ENCODE results near the gene SH2D1A. TPM values are rescaled to one million over a fixed set of nuclear protein-coding genes. Genes with fewer than 3 reads are reported as not detected.

SH2D1A gene
- total and polyA plus RNA-seq, 2 of the 4 experiments (the other 2 are of a cell fraction), result not detected

DNA sequence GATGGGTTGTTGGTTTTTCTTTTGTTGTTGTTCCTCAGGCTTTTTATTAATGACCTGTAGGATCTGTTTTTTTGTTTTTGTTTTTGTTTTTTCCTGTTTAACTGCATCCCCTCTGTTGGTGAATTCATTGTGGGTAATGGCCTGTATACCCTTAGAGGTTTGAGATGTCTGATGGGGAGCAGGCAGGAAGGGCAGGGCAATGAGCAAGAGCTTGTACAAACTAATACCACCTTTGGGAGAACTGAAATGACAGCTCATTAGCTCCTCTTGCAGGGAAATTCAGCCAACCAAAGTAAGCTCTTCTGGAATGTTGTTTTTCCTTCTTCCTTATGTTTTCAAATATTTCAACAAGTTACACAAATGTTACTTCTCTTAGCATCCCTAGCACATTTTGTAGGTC, 23.4 kb downstream of the SH2D1A start:
- CTCF ChIA-PET, result interaction anchor here (0.6 kb wide), 1 partner anchor 49 kb away, joined by 3 read pairs; no protein-coding TSS in a partner anchor
- Histone ChIP-seq H2BK120ac (ENCODE audit: low read depth, low read length) (no peak overlapping the region), H3K4me2 (ENCODE audit: low read depth, low read length) (no peak overlapping the region)

More for the DNA sequence above, 23.4 kb downstream of the SH2D1A start:
- Histone ChIP-seq H3K4ac (ENCODE audit: low read depth, low read length) (no peak overlapping the region), H3K23ac (ENCODE audit: low read depth, low read length) (no peak overlapping the region), H3K9ac (ENCODE audit: low read depth, low read length) (no peak overlapping the region), H2BK15ac (ENCODE audit: low read depth, low read length) (no peak overlapping the region), H3K79me1 (ENCODE audit: low read depth in 1 of 2, low read length in 2 of 2) (no peaks in the 10 kb centered on the region), H3K56ac (ENCODE audit: extremely low read depth, insufficient read depth, low read length) (no peak overlapping the region), H3K9me3 (ENCODE audit: control insufficient read depth, insufficient read depth, low read length) (no peaks in the 10 kb centered on the region), H2BK5ac (ENCODE audit: low read depth, low read length, poor library complexity, severe bottlenecking) (no peak overlapping the region), H3K9me1 (ENCODE audit: insufficient read depth, low read length) (no peaks in the 10 kb centered on the region), H2AFZ (replicated peaks; ENCODE audit: low read length, poor library complexity) (no peak overlapping the region), H4K20me1 (ENCODE audit: insufficient read depth, low read length) (no peaks in the 10 kb centered on the region), H3K27ac (ENCODE audit: insufficient read depth, low read length) (no peak overlapping the region), H4K5ac (ENCODE audit: low read depth, low read length) (no peak overlapping the region), H3K14ac (replicated peaks; ENCODE audit: low read depth, low read length) (no peak overlapping the region), H3K4me3 (ENCODE audit: insufficient read depth, low read depth, low read length) (no peak overlapping the region), H3K18ac (ENCODE audit: low read depth, low read length) (no peak overlapping the region), H4K91ac (ENCODE audit: insufficient read depth, low read depth, low read length) (no peak overlapping the region), H2AK9ac (replicated peaks; ENCODE audit: low read depth, low read length, poor library complexity) (no peak overlapping the region), H3K4me1 (ENCODE audit: control insufficient read depth, insufficient read depth, low read length) (no peaks in the 10 kb centered on the region), H3K27me3 (ENCODE audit: control insufficient read depth, insufficient read depth, low read length) (no peaks in the 10 kb centered on the region), H2AK5ac (ENCODE audit: low read depth, low read length) (no peak overlapping the region), H3K36me3 (ENCODE audit: control insufficient read depth, insufficient read depth, low read length) (no peaks in the 10 kb centered on the region), H4K8ac (ENCODE audit: low read depth in 2 of 2, low read length in 2 of 2) (no peak overlapping the region), H2BK20ac (ENCODE audit: low read depth, low read length) (no peak overlapping the region)
- dilution Hi-C loops (cut with HindIII; ENCODE audit: low sequenced_read_pairs, unreplicated experiment) (no loop called here), intact Hi-C loops (cut with micrococcal nuclease) (no loop called here), in situ Hi-C loops (cut with MboI; ENCODE audit: low sequenced_read_pairs) (no loop called here)
- DNase-seq (no peak), ATAC-seq (ENCODE audit: low read depth) (no peak)
- POLR2A ChIA-PET (ENCODE audit: unreplicated experiment), result interaction anchor here (0.7 kb wide), 1 partner anchor 17 kb away, joined by 6 read pairs; no protein-coding TSS in a partner anchor
- TF ChIP-seq, protein P1, sequence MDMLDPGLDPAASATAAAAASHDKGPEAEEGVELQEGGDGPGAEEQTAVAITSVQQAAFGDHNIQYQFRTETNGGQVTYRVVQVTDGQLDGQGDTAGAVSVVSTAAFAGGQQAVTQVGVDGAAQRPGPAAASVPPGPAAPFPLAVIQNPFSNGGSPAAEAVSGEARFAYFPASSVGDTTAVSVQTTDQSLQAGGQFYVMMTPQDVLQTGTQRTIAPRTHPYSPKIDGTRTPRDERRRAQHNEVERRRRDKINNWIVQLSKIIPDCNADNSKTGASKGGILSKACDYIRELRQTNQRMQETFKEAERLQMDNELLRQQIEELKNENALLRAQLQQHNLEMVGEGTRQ (IDR thresholded peaks at IDR 0.05; ENCODE audit: low read depth, low read length), result no peak
- TF ChIP-seq RAD21 (IDR thresholded peaks at IDR 0.05; ENCODE audit: low read length) (no peak), CEBPB (IDR thresholded peaks at IDR 0.05; ENCODE audit: low read depth, low read length) (no peak), MXI1 (IDR thresholded peaks at IDR 0.05; ENCODE audit: borderline replicate concordance, low read depth, low read length) (no peak), SMC3 (IDR thresholded peaks at IDR 0.05; ENCODE audit: low read depth, low read length) (no peak), RCOR1 (IDR thresholded peaks at IDR 0.05; ENCODE audit: insufficient replicate concordance, low read length) (no peak), NFE2L2 (IDR thresholded peaks at IDR 0.05; ENCODE audit: low read depth, low read length) (no peak), POLR2A (IDR thresholded peaks at IDR 0.05; ENCODE audit: low read depth, low read length) (no peak), MAFK (IDR thresholded peaks at IDR 0.05; ENCODE audit: low read depth, low read length) (no peak), FOS (IDR thresholded peaks at IDR 0.05; ENCODE audit: low read depth, low read length) (no peak), RFX5 (IDR thresholded peaks at IDR 0.05; ENCODE audit: low read depth, low read length) (no peak), CHD1 (IDR thresholded peaks at IDR 0.05; ENCODE audit: low read depth, low read length) (no peak), BHLHE40 (IDR thresholded peaks at IDR 0.05; ENCODE audit: low read depth, low read length) (no peak), MAZ (IDR thresholded peaks at IDR 0.05; ENCODE audit: borderline replicate concordance, low read depth, low read length) (no peak)
- TF ChIP-seq, protein P2, sequence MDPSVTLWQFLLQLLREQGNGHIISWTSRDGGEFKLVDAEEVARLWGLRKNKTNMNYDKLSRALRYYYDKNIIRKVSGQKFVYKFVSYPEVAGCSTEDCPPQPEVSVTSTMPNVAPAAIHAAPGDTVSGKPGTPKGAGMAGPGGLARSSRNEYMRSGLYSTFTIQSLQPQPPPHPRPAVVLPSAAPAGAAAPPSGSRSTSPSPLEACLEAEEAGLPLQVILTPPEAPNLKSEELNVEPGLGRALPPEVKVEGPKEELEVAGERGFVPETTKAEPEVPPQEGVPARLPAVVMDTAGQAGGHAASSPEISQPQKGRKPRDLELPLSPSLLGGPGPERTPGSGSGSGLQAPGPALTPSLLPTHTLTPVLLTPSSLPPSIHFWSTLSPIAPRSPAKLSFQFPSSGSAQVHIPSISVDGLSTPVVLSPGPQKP (IDR thresholded peaks at IDR 0.05; ENCODE audit: borderline replicate concordance, low read depth, low read length), result no peak
- TF ChIP-seq, protein P3, sequence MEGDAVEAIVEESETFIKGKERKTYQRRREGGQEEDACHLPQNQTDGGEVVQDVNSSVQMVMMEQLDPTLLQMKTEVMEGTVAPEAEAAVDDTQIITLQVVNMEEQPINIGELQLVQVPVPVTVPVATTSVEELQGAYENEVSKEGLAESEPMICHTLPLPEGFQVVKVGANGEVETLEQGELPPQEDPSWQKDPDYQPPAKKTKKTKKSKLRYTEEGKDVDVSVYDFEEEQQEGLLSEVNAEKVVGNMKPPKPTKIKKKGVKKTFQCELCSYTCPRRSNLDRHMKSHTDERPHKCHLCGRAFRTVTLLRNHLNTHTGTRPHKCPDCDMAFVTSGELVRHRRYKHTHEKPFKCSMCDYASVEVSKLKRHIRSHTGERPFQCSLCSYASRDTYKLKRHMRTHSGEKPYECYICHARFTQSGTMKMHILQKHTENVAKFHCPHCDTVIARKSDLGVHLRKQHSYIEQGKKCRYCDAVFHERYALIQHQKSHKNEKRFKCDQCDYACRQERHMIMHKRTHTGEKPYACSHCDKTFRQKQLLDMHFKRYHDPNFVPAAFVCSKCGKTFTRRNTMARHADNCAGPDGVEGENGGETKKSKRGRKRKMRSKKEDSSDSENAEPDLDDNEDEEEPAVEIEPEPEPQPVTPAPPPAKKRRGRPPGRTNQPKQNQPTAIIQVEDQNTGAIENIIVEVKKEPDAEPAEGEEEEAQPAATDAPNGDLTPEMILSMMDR (conservative IDR thresholded peaks at IDR 0.05; ENCODE audit: low read depth, low read length), result no peak
- BruUV-seq (replicated peaks), result no TSS peak
